ENCODE data around the gene PARD3. TPM values are rescaled to one million over a fixed set of nuclear protein-coding genes. Genes with fewer than 3 reads are reported as not detected.

PARD3 gene
- total and polyA plus RNA-seq, 2 donors (not counting 3 experiments of a cell fraction or from before 2014, with no cell fraction given): 7.3 to 24.1 TPM

GRCh38 chr10:34351161-34351560 lies 463.9 kb downstream of the PARD3 start:
- H3K79me2 ChIP-seq (ENCODE audit: control insufficient read depth, insufficient read depth, low read length): no peaks in the 10 kb centered on the region
- intact Hi-C loops (cut with micrococcal nuclease): no loop called here
- no peaks in the 10 kb centered on the region for H3K9me3 ChIP-seq (replicated peaks; ENCODE audit: control insufficient read depth, insufficient read depth, low read length)
- TF ChIP-seq FOS (IDR thresholded peaks at IDR 0.05; ENCODE audit: borderline replicate concordance, insufficient read depth, low read length): peak; percentile 56
- TF ChIP-seq CTCF (IDR thresholded peaks at IDR 0.05; ENCODE audit: extremely low read depth in 1 of 2, insufficient read depth in 1 of 2, low read depth in 1 of 2, low read length in 2 of 2): no peak
- no peak for TF ChIP-seq MYC (IDR thresholded peaks at IDR 0.05; ENCODE audit: low read depth, low read length)
- peak; percentile 26 for TF ChIP-seq JUN (IDR thresholded peaks at IDR 0.05; ENCODE audit: borderline replicate concordance, insufficient read depth, insufficient read length, low read depth)
- TF ChIP-seq POLR2A (IDR thresholded peaks at IDR 0.05; ENCODE audit: low read depth, low read length): no peak
- TF ChIP-seq, protein P1, sequence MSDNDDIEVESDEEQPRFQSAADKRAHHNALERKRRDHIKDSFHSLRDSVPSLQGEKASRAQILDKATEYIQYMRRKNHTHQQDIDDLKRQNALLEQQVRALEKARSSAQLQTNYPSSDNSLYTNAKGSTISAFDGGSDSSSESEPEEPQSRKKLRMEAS (IDR thresholded peaks at IDR 0.05; ENCODE audit: insufficient read depth, insufficient read length): no peak
- no peak for TF ChIP-seq POLR2AphosphoS5 (IDR thresholded peaks at IDR 0.05; ENCODE audit: insufficient read depth, low read depth, low read length)
- no peak for TF ChIP-seq EZH2 (IDR thresholded peaks at IDR 0.05; ENCODE audit: borderline replicate concordance, low read depth, low read length, severe bottlenecking)
- TF ChIP-seq GATA2 (IDR thresholded peaks at IDR 0.05; ENCODE audit: insufficient read depth, insufficient read length, low read depth, low read length): no peak
- H3K27ac ChIP-seq (ENCODE audit: insufficient read depth, low read depth, low read length): no peak overlapping the region
- H2AFZ ChIP-seq (ENCODE audit: low read depth, low read length): no peak overlapping the region
- H3K9ac ChIP-seq (replicated peaks; ENCODE audit: extremely low read depth, insufficient read depth, low read length): no peak overlapping the region
- H3K4me1 ChIP-seq (ENCODE audit: control insufficient read depth, extremely low read depth, insufficient read depth, low read length): peaks cover 4% of the 10 kb centered on the region
- peak; percentile 57 for DNase-seq (ENCODE audit: low read depth, low spot score)
- no peak for FAIRE-seq
- no peaks in the 10 kb centered on the region for H3K27me3 ChIP-seq (ENCODE audit: control insufficient read depth in 2 of 2, insufficient read depth in 2 of 2, low read length in 2 of 2)
- H3K9me1 ChIP-seq (replicated peaks; ENCODE audit: control insufficient read depth, extremely low read depth, insufficient read depth, low read length): no peaks in the 10 kb centered on the region
- H3K4me3 ChIP-seq (replicated peaks in 1 of 3; ENCODE audit: insufficient read depth in 1 of 3, low read depth in 1 of 3, low read length in 3 of 3): no peak overlapping the region
- dilution Hi-C loops (cut with MboI; ENCODE audit: extremely low pct_ligation_motif_present, low sequenced_read_pairs): no loop called here
- no peaks in the 10 kb centered on the region for H3K36me3 ChIP-seq (ENCODE audit: control insufficient read depth in 2 of 2, extremely low read depth in 1 of 2, insufficient read depth in 2 of 2, low read length in 2 of 2)
- no peaks in the 10 kb centered on the region for H4K20me1 ChIP-seq (replicated peaks; ENCODE audit: control insufficient read depth, extremely low read depth, insufficient read depth, low read length)
- ChIA-PET POLR2A (no interaction called here), CTCF (no interaction called here)
- no peak overlapping the region for H3K4me2 ChIP-seq (ENCODE audit: insufficient read depth, low read length)
- BruUV-seq (replicated peaks): no TSS peak
